GM19023 (cell line): ENCODE data around the gene KCTD8.
"Not testable (repeated sequence)": the region's sequence is repeated elsewhere in the genome, so short reads cannot be mapped to it uniquely, and the experiment has no call there.

ENCODE experiments used
- ATAC-seq: cut with Tn5 transposase; IDR thresholded peaks from one replicate; pipeline ENCODE4 v1.9.1; 2021; ENCODE audit warnings: mild to moderate bottlenecking, moderate library complexity; ENCODE audit not compliant: unreplicated experiment

KCTD8 gene

DNA sequence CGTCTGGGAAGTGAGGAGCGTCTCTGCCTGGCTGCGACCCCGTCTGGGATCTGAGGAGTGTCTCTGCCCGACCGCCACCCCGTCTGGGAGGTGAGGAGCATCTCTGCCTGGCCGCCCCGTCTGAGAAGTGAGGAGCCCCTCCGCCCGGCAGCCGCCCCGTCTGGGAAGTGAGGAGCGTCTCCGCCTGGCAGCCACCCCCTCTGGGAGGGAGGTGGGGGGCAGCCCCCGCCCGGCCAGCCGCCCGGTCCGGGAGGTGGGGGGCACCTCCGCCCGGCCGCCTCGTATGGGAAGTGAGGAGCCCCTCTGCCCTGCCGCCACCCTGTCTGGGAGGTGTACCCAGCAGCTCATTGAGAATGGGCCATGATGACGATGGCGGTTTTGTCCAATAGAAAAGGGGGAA, 280.8 kb downstream of the KCTD8 start:
- ATAC-seq: not testable (repeated sequence)

DNA sequence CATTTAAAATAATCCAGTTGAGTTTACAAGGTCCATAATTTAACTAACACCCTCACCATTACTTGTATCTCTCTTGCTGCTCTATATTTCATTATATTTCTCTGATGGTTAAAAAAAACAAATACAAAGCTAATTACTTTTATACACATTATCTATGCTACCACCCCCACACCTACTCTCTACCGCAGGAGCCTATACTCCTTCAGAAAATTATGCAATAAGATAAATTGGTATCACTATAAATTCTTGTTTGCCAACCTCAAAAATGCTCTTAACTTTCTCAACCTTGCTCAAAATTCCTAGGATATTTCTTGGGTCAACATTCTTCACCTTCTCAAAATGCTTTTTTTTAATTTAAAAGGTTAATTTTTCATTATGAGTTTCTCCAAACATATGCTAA, 282.7 kb downstream of the KCTD8 start:
- no peak for ATAC-seq

DNA sequence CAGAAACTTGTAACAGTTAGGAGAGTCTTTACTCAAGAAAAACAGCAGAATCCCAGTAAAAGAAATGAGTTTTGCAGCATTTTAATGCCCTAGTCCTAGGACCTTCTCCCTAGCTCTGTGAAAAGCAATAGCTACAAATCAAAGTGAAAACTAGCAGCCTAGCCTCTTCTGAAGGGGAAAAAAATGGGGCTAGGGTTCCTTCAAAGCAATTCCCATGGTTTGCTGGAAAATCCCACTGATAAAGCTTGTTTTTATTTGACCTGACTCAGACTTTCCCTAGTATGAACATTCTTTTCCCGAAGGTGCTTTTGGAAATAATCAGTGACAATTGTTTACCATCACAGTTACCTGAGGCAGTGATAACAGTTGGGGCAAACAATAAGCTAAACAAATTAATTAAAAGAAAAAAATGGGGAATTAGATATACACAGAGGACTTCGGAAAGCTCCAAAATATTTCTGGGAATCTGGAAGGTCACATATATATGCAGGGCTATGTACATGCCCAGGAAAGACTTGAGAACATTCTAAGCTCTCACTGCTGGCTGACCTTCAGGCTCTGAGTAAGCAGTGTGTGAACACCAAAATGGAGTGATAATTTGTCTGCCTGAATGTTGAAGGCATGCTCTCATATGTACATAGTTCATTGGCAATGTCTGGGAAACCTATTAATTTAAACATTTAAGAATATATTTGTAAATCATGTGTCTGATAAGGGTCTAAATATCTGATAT, 285.9 kb downstream of the KCTD8 start:
- no peak for ATAC-seq

DNA sequence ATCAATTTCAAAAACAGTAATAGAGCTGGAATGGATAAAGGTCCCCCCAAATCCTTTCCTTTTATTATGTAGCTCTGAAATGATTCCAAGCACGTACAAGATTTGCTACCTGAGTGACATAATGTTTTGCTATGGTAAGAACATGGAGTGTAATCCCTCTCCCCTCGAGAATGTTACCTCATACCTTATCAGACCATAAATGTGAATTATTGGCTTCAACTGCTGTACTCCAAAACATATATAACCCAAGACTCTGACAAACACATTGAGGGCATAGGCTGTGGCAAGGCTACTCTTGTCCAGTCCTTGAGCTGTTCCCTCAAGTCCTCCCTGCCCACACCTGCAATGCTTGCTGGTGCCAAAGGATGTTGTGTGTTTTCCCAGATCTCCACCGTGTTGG, 286.9 kb downstream of the KCTD8 start:
- no peak for ATAC-seq

DNA sequence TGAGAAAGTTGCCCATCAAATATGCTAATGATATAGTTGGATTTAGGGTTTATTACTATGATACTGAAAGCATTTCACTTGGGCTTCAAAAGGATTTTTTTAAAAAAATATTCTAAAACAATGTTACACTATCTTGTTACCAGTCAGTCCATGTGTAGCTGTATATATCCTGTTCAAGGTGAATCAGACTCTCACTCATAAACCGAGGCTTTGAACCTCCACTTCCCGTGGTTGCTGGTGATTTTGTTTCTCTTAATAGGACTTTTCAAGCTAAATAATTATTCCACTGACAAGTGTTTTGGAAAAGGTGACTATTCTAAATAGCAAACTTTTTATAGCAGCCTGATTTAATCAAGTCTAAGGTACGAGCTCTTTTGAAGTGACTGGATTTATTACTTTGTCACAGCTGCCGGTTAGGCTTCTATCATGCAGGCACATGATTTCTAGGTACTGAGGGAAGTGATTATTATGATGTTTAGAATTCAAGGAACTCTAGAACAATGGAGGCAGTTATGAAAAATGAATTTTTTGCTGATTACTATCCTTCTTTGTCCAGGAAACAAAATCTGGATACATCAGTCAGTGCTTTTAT, 287.7 kb downstream of the KCTD8 start:
- no peak for ATAC-seq

DNA sequence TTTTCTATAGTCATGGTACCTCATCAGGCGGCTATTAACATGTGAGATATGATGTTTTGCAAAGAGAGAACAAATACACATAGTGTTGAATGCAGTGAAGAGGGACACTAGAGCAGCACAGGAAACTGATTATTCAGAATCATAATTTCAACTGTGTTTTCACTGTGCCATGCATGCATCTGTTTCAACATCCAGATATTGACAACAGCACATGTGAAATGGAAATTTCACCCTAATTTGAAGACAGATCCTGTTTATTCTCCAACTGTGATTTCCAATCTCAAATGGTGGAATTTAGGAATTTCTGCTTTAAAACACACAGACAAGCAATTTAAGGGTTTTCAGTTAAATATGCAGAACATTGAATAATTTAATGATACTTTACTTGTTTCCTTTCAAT, 288.6 kb downstream of the KCTD8 start:
- ATAC-seq: no peak

DNA sequence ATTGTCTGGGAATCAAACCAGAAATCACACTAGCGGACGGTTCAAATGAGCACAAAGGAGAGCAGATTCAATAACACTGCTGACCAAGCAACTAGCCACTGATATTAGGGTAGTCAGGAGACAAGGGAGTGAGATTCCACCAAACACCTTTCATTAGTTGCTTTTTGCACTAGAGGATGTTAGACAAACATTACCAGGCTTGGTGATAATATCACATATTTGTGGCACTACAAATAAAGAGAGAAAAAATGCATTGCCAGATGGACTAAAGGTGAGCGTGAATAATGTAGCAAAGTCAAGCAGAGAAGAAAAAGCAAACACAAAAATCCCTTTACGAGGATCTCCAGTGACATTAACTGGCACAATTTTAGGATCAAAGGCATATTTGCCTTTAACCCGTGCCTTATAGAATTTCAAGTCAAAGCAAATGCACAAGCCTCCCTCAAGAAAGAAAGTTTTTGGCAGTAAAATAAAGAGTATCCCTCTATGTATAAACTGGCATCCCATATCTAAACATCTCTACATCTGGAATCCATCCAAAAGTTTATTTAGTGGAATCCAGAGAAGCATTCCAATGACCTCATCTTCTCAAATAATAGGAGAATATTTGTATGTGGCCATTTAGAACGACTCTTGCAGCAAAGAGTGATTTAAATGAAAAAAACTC, 290.9 kb downstream of the KCTD8 start:
- ATAC-seq: no peak

DNA sequence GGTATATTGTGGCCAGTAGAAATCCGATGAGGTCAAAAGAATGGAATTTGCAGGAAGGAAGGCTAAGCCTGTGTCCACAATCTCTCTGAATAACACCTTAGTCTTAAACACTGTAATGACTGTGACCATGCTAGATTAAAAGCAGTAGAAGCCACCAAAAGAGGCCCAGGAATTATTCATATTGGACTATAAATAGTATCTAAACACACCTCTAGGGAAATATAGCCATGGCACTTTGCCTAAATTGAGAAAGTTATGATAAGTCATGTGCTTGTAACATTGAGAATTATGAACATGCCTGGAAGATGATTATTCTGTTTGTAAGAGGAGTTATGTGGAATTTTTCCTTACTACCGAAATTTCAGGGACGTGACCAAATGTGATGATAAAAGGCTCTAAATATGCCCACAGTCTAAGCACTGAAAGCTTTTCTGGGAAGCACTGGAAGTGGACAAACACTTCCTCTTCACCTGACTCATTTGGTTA, 298.5 kb downstream of the KCTD8 start:
- ATAC-seq: no peak

DNA sequence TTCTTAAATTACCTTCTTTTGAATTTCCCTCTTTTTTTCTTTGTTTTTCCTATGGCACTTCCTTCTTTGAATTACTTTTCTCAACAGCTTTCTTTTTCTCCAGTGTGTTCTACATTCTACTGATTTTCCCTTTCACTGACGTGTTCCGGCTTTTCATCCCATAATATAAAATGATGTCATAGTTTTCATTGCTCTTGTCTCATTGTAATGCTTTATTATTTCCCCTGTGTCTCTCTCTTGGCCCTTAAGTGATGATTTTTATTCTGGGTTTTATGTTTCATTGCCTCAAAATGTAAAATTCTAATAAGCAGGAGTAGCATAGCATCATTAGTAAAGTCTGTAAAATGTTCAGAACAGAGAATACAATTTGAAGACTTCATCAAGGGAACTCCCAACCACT, 299.3 kb downstream of the KCTD8 start:
- ATAC-seq: no peak

DNA sequence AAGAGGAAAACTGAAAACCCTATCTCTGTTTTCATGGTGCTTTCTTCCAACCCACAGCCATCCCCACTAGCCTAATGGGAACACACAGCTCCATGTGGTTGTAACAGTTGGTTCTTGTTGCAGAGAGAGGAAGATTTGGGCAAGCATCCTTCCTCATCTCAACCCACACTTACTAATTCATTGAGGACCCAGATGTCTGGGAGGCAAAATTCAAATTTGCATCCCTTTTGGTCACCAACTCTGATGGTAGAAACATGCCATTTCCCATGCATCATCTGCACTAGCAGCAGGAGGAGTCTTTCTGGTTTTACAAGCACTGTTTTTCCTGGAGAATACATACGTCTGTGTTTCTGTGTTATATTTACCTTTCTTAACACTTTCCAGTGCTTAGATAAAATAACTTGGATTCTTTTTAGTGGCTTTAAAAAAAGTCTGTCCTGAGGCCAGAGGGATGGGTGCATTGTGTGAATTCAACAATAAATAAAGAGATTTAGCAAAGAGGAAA, 301.0 kb downstream of the KCTD8 start:
- no peak for ATAC-seq

DNA sequence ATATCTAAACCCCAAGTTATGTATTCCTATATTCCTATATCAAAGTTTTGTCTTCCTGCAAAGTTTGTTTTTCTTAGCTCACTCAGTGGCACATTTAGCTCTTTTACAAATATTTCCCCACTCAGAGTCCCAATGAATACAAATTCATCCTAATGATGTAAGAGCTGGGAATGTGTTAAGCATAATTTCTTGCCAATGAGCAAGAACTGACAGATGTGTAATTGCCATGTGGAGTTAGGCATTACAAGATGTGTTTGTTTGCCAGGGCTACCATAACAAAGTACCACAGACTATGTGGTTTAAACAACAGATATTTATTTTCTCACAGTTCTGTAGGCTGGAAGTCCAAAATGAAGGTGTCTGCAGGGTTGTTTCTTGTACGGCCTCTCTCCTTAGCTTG, 302.1 kb downstream of the KCTD8 start:
- no peak for ATAC-seq

DNA sequence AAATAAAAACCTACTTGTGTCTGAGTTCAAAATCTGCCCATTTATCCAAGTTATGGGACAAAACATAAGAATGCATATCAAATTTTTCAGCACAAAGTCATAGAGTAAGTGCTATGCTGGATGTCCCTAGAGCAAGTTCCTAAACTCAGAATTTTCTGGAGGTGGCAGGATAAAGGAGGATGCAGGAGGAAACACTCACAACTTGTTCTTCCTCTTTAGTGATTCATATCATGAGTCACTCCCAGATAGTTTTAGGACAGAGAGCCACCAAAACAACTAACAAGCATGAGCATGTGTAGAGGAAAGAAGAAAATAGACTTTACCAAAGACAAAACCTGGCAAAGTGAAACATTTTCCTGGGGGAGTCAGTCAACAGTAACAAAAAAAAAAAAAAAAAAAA, 302.7 kb downstream of the KCTD8 start:
- ATAC-seq: no peak

DNA sequence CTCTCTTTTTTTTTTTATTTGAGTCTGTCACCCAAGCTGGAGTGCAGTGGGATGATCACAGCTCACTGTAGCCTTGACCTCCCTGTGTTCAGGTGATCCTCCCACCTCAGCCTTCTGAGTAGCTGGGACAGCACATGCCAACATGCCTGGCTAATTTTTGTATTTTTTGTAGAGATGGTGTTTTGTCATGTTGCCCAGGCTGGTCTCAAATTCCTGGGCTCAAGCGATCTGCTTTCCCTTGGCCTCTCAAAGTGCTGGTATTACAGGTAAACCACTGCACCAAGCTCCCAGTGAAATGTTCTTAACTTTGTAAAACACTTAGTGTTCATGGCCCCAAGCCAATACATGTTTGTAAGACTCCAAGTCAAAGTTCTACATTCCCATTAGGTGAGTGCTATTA, 316.1 kb downstream of the KCTD8 start:
- no peak for ATAC-seq
